Peyer's patch (tissue), 4 donors: Measurements from ENCODE around the gene GHRHR. TPM values are rescaled to one million over a fixed set of nuclear protein-coding genes. Genes with fewer than 3 reads are reported as not detected.

Source experiments
- DNase-seq, 3 donors: peaks; one replicate each; pipeline ENCODE4 v3.0.0-alpha.2; 2017 to 2019
- H3K27ac ChIP-seq, 4 donors: fragments of 200-600 bp; sonication (generic); one replicate each; pipeline ENCODE4 v1.5.1; 2016 to 2019
- H3K27me3 ChIP-seq, 2 donors: fragments of 200-600 bp; sonication (generic); one replicate each; pipeline ENCODE4 v1.5.1; 2019
- H3K36me3 ChIP-seq, 3 donors: fragments of 200-600 bp; sonication (generic); one replicate each; pipeline ENCODE4 v1.5.1; 2016 to 2019
- H3K4me1 ChIP-seq, 4 donors: fragments of 200-600 bp; sonication (generic); one replicate each; pipeline ENCODE4 v1.5.1; 2016 to 2019
- H3K4me3 ChIP-seq, 4 donors: fragments of 200-600 bp; sonication (generic); 1 replicate in 3 of 4; 2 replicates in 1 of 4; pipeline ENCODE4 v1.5.1; 2016 to 2019; ENCODE audit warnings: mild to moderate bottlenecking in 1 of 4
- H3K9me3 ChIP-seq, 4 donors: fragments of 200-600 bp; sonication (generic); one replicate each; pipeline ENCODE4 v1.5.1; 2016 to 2019; ENCODE audit warnings: mild to moderate bottlenecking in 1 of 4
- POLR2A ChIP-seq, 2 donors: fragments of 450-650 bp; IDR thresholded peaks; one replicate each; pipeline ENCODE4 v1.5.1; 2017; ENCODE audit warnings: antibody characterized with exemption in 2 of 2, mild to moderate bottlenecking in 2 of 2, moderate library complexity in 2 of 2
- total RNA-seq, 4 donors: library from RNA; depleted of rRNA; stranded (reverse); fragments of >200 nt; gene quantifications; one replicate each; pipeline ENCODE4 v1.1.0, GENCODE V29; 2016
- TF ChIP-seq, protein P1 (sequence below), 6 experiments: fragments of 450-650 bp in 4 of 6; fragments of 200-600 bp in 2 of 6; sonication (generic) in 1 of 6; IDR thresholded peaks; one replicate each; pipeline ENCODE4 v1.5.1; 2017 to 2019; ENCODE audit warnings: antibody characterized with exemption in 6 of 6, mild to moderate bottlenecking in 3 of 6, moderate library complexity in 1 of 6

The GHRHR gene
- total RNA-seq, 4 donors from 2014 or later = not detected

DNA sequence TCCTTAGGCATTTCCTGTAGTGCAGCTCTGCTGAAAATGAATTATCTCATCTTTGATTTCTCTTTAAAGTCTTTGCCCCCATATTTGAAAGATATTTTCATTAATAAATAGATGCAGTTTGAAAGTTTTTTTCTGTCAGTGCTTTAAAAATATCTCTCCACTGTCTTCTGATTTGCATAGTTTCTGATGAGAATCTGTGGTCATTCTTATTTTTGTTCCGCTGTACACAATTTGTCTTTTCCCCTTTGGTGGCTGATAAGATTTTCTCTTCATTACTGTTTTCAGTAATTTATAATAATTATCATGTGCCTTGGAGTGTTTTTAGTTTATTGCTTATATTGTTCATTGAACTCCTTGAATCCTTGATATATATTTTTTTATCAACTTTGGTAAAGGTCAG is 7.0 kb upstream of the GHRHR start:
- H3K9me3 ChIP-seq = no peaks in the 10 kb centered on the region
- no peaks in the 10 kb centered on the region for H3K36me3 ChIP-seq
- no peak for TF ChIP-seq POLR2A (IDR thresholded peaks at IDR 0.05)
- TF ChIP-seq, protein P1, sequence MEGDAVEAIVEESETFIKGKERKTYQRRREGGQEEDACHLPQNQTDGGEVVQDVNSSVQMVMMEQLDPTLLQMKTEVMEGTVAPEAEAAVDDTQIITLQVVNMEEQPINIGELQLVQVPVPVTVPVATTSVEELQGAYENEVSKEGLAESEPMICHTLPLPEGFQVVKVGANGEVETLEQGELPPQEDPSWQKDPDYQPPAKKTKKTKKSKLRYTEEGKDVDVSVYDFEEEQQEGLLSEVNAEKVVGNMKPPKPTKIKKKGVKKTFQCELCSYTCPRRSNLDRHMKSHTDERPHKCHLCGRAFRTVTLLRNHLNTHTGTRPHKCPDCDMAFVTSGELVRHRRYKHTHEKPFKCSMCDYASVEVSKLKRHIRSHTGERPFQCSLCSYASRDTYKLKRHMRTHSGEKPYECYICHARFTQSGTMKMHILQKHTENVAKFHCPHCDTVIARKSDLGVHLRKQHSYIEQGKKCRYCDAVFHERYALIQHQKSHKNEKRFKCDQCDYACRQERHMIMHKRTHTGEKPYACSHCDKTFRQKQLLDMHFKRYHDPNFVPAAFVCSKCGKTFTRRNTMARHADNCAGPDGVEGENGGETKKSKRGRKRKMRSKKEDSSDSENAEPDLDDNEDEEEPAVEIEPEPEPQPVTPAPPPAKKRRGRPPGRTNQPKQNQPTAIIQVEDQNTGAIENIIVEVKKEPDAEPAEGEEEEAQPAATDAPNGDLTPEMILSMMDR (IDR thresholded peaks at IDR 0.05) = no peak

DNA sequence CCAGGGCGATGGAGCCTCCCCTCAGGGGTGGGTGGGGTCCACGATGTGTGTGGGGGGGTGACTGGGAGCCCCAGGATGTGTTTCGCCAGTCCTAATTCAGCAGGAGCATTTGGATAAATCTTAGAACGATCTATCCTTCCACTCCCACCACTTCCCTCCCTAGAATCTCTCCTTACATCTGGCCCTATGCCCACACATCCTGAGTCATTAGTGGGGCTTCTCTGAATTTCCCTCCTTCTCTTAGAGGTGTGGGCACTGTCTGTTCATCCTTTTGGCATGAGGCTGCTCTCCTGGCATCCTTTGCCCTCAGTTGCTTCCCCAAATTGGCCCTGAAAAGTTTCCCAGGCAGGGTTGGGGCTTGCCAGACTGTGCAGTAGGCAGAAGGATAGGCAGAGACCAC is 1.6 kb downstream of the GHRHR start:
- TF ChIP-seq POLR2A (IDR thresholded peaks at IDR 0.05) = no peak
- TF ChIP-seq, protein P1 (IDR thresholded peaks at IDR 0.05) = no peak
- no peaks in the 10 kb centered on the region for H3K36me3 ChIP-seq
- no peak for DNase-seq

More for the DNA sequence above, 7.0 kb upstream of the GHRHR start:
- no peak overlapping the region for H3K4me3 ChIP-seq
- no peaks in the 10 kb centered on the region for H3K27me3 ChIP-seq
- no peak for DNase-seq
- no peak overlapping the region for H3K27ac ChIP-seq
- no peaks in the 10 kb centered on the region for H3K4me1 ChIP-seq

DNA sequence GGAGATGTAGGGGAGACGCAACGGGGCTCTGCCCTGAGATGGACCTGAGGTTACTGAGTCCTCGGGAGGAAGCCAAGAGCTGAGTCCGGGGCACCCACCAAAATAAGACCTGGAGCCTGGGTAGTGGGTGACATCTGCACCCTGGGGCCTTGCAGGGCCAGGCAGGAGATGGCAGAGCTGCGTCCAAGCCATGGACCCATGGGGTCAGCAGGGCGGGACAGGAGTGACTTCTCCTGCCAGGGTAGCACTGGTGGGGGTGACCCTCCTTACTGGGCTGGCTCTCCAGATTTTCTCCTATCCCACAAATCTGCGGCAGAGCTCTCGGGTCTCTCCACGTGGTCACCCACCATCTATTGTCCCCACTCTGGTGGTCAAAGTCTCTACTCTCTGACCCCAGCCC is 2.1 kb downstream of the GHRHR start:
- H3K36me3 ChIP-seq = no peaks in the 10 kb centered on the region
- no peaks in the 10 kb centered on the region for H3K9me3 ChIP-seq
- H3K4me1 ChIP-seq = no peaks in the 10 kb centered on the region
- no peak overlapping the region for H3K27ac ChIP-seq
- no peak overlapping the region for H3K4me3 ChIP-seq
- no peaks in the 10 kb centered on the region for H3K27me3 ChIP-seq
- TF ChIP-seq POLR2A (IDR thresholded peaks at IDR 0.05) = no peak
- TF ChIP-seq, protein P1 (IDR thresholded peaks at IDR 0.05) = no peak
- DNase-seq = no peak

More for the DNA sequence above, 1.6 kb downstream of the GHRHR start:
- Histone ChIP-seq H3K4me3 (no peak overlapping the region), H3K4me1 (no peaks in the 10 kb centered on the region), H3K9me3 (no peaks in the 10 kb centered on the region), H3K27me3 (no peaks in the 10 kb centered on the region), H3K27ac (no peak overlapping the region)

DNA sequence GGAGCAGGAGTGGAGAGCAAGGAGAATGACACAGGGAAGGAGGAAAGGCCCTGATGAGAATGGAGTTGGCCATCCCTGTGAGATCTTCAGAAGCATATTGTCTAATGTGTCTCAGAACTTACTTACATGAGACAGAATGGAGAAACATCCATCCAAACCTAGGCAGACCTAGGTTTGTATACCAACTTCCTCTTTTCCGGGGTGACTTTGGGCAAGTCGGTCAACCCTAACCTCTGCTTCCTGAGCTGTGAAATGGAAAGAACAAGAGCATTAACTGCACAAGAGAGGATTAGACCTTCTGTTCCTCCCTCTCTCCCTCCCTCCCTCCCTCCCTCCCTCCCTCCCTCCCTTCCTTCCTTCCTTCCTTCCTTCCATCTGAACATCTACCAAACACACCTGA is 4.5 kb downstream of the GHRHR start:
- Histone ChIP-seq H3K4me1 (no peaks in the 10 kb centered on the region), H3K9me3 (no peaks in the 10 kb centered on the region), H3K27ac (no peak overlapping the region), H3K27me3 (no peaks in the 10 kb centered on the region), H3K36me3 (no peaks in the 10 kb centered on the region), H3K4me3 (no peak overlapping the region)
- TF ChIP-seq, protein P1 (IDR thresholded peaks at IDR 0.05) = no peak
- TF ChIP-seq POLR2A (IDR thresholded peaks at IDR 0.05) = no peak
- no peak for DNase-seq

DNA sequence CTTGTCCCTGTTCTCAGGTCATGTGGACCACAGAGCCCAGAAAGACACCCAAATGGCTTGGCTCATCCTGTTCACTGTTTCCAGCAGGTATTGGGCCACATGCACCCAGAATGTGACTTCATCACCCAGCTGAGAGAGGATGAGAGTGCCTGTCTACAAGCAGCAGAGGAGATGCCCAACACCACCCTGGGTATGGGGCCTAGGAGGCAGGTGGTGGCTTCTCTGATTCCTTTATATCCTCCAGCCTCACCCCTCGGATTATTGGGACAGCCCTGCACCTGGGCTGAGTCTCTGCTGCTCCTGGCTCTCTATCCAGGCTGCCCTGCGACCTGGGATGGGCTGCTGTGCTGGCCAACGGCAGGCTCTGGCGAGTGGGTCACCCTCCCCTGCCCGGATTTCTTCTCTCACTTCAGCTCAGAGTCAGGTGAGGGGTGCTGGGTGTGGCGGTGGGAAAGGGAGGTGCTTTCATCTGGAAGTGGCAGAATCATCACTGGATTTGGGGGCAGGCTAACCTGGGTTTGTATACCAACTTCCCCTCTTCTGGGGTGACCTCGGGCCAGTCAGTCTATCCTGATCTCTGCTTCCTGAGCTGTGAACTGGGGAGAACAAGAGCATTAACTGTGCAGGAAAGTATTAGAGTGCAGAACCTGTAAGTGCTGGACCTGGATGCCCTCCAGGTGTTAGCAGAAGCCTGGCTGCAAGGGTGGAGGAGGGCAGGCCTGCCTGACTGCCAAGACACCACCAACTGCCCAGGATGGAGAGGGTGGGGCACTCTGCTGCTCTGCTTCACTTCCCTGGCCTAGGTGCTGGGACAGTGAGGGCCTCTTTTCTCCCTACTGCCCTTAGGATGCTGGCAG is 5.2 kb downstream of the GHRHR start:
- DNase-seq = no peak
- no peaks in the 10 kb centered on the region for H3K9me3 ChIP-seq
- no peak overlapping the region for H3K4me3 ChIP-seq
- no peaks in the 10 kb centered on the region for H3K27me3 ChIP-seq
- TF ChIP-seq, protein P1 (IDR thresholded peaks at IDR 0.05) = no peak
- no peak for TF ChIP-seq POLR2A (IDR thresholded peaks at IDR 0.05)
- no peak overlapping the region for H3K27ac ChIP-seq
- no peaks in the 10 kb centered on the region for H3K36me3 ChIP-seq
- H3K4me1 ChIP-seq = no peaks in the 10 kb centered on the region
